NCI-H345 treated with DMSO at 0.1 percent for 48 hours (cell line): ENCODE measurements around the gene ALAS2.
"Not testable (repeated sequence)": the region's sequence is repeated elsewhere in the genome, so short reads cannot be mapped to it uniquely, and the experiment has no call there.

Experiments
- DNase-seq: peaks from one replicate; lab custom pipeline; 2025; ENCODE audit not compliant: unreplicated experiment; lab: John Stamatoyannopoulos, UW

The ALAS2 gene

GRCh38 chrX:55006827-55007621, 23.8 kb downstream of the ALAS2 start:
- no peak for DNase-seq

- DNase-seq, result no peak
These were observed 25.5 kb downstream of the ALAS2 start for GRCh38 chrX:55005256-55005655.

- no peak for DNase-seq
These were observed 26.5 kb downstream of the ALAS2 start for GRCh38 chrX:55004231-55004630.

GRCh38 chrX:54999717-55000598, 30.8 kb downstream of the ALAS2 start, which contains the start of gene APEX2:
APEX2 (plus strand) TSS chrX:55000363; CDS start chrX:55000423, 60 bp downstream.
- peak; percentile 85 for DNase-seq

GRCh38 chrX:54995621-54996020, 35.2 kb downstream of the ALAS2 start:
- no peak for DNase-seq

GRCh38 chrX:54994668-54995351, 36.0 kb downstream of the ALAS2 start:
- DNase-seq, result no peak

- DNase-seq, result no peak
These were observed 36.7 kb downstream of the ALAS2 start, which contains the start of gene PFKFB1 for GRCh38 chrX:54994099-54994498. PFKFB1 (minus strand) TSS chrX:54994188; CDS start chrX:54994007, 181 bp downstream.

GRCh38 chrX:54992911-54993622, 37.7 kb downstream of the ALAS2 start:
- DNase-seq, result no peak

- no peak for DNase-seq
These were observed 39.1 kb downstream of the ALAS2 start for GRCh38 chrX:54991706-54992105.

- not testable (repeated sequence) for DNase-seq
These were observed 47.5 kb downstream of the ALAS2 start for GRCh38 chrX:54983306-54983705.

GRCh38 chrX:54980334-54980733, 50.4 kb downstream of the ALAS2 start:
- DNase-seq, result no peak

GRCh38 chrX:54979432-54979831, 51.3 kb downstream of the ALAS2 start:
- no peak for DNase-seq

- DNase-seq, result no peak
These were observed 52.3 kb downstream of the ALAS2 start for GRCh38 chrX:54978448-54978847.

- no peak for DNase-seq
These were observed 53.4 kb downstream of the ALAS2 start for GRCh38 chrX:54977387-54977786.

GRCh38 chrX:54964766-54965497, 65.8 kb downstream of the ALAS2 start:
- no peak for DNase-seq

- DNase-seq, result no peak
These were observed 69.0 kb downstream of the ALAS2 start for GRCh38 chrX:54961750-54962149.
